Endothelial cell of umbilical vein (primary cell): ENCODE results near the gene TKTL2. TPM values are rescaled to one million over a fixed set of nuclear protein-coding genes. Genes with fewer than 3 reads are reported as not detected.

Source experiments
- BruUV-seq: library from RNA; stranded (reverse); fragments of 400-500 nt; replicated peaks from 2 replicates; lab custom pipeline; 2021; lab: Mats Ljungman, UMichigan
- CTCF ChIA-PET: fragments of 300-600, 350-600 bp; sonication (Branson Sonifier 250); formaldehyde crosslinking; loops from one replicate; lab custom pipeline; 2021; ENCODE audit warnings: antibody characterized with exemption, inconsistent platforms; lab: Charles Lee
- POLR2A ChIA-PET: fragments of 300-600, 350-600 bp; sonication (Branson Sonifier 250); formaldehyde crosslinking; loops from one replicate; lab custom pipeline; 2021; ENCODE audit warnings: antibody characterized with exemption, inconsistent platforms; lab: Charles Lee
- DNase-seq: peaks from one replicate; pipeline ENCODE4 v3.0.0-alpha.2; 2011; ENCODE audit warnings: low read depth, low spot score
- FAIRE-seq: peaks from 2 replicates; lab custom pipeline; 2011; peaks lifted over from hg19 to GRCh38; lab: Jason Lieb, UNC
- H2AFZ ChIP-seq: 2 replicates; pipeline ENCODE4 v1.6.0; 2012; ENCODE audit warnings: low read depth, low read length, control low read depth, inconsistent platforms
- H3K27ac ChIP-seq: 2 replicates; pipeline ENCODE4 v1.5.1; 2011; ENCODE audit warnings: low read depth, mild to moderate bottlenecking, control low read depth, low read length, moderate library complexity; ENCODE audit not compliant: insufficient read depth
- H3K27me3 ChIP-seq, 2 experiments: 2 replicates each; pipeline versions ENCODE4 v1.6.0 to v1.6.1; 2011; ENCODE audit warnings: low read length in 2 of 2, mixed read lengths in 1 of 2; ENCODE audit not compliant: control insufficient read depth in 2 of 2, insufficient read depth in 2 of 2
- H3K36me3 ChIP-seq, 2 experiments: 2 replicates in 1 of 2; 3 replicates in 1 of 2; pipeline ENCODE4 v1.5.1; 2011; ENCODE audit warnings: low read length in 2 of 2, mild to moderate bottlenecking in 1 of 2, moderate library complexity in 1 of 2; ENCODE audit not compliant: control insufficient read depth in 2 of 2, insufficient read depth in 2 of 2; ENCODE audit errors: extremely low read depth in 1 of 2
- H3K4me1 ChIP-seq: 3 replicates; pipeline ENCODE4 v1.5.1; 2011; ENCODE audit warnings: mild to moderate bottlenecking, low read length; ENCODE audit not compliant: control insufficient read depth, insufficient read depth; ENCODE audit errors: extremely low read depth
- H3K4me2 ChIP-seq: 2 replicates; pipeline ENCODE4 v1.6.1; 2011; ENCODE audit warnings: low read length, control low read depth, mixed read lengths; ENCODE audit not compliant: insufficient read depth
- H3K4me3 ChIP-seq, 3 experiments: fragments of 200-600 bp in 1 of 3; sonication (generic), shearing (Covaris generic) in 1 of 3; replicated peaks in 1 of 3; 2 replicates each; pipeline ENCODE4 v1.5.1; 2011 to 2016; ENCODE audit warnings: control low read depth in 3 of 3, low read length in 3 of 3, mild to moderate bottlenecking in 2 of 3, inconsistent platforms in 1 of 3, low read depth in 1 of 3, moderate library complexity in 1 of 3; ENCODE audit not compliant: insufficient read depth in 1 of 3
- H3K79me2 ChIP-seq: 2 replicates; pipeline ENCODE4 v1.6.0; 2012; ENCODE audit warnings: low read length, inconsistent platforms; ENCODE audit not compliant: control insufficient read depth, insufficient read depth
- H3K9ac ChIP-seq: replicated peaks from 2 replicates; pipeline ENCODE3; 2011; ENCODE audit warnings: low read length, control low read depth; ENCODE audit not compliant: insufficient read depth; ENCODE audit errors: extremely low read depth
- H3K9me1 ChIP-seq: replicated peaks from 3 replicates; pipeline ENCODE4 v1.6.0; 2011; ENCODE audit warnings: mild to moderate bottlenecking, low read length; ENCODE audit not compliant: control insufficient read depth, insufficient read depth; ENCODE audit errors: extremely low read depth
- H3K9me3 ChIP-seq: replicated peaks from 2 replicates; pipeline ENCODE4 v1.5.1; 2012; ENCODE audit warnings: low read length, inconsistent platforms; ENCODE audit not compliant: control insufficient read depth, insufficient read depth
- H4K20me1 ChIP-seq: replicated peaks from 2 replicates; pipeline ENCODE3; 2011; ENCODE audit warnings: mild to moderate bottlenecking, low read length; ENCODE audit not compliant: control insufficient read depth, insufficient read depth; ENCODE audit errors: extremely low read depth
- CTCF ChIP-seq, 2 donors: IDR thresholded peaks; 1 replicate in 1 of 2; 2 replicates in 1 of 2; pipeline ENCODE4 v1.5.1; 2011; ENCODE audit warnings: low read length in 2 of 2, mild to moderate bottlenecking in 2 of 2, moderate library complexity in 2 of 2, control low read depth in 1 of 2, inconsistent platforms in 1 of 2, low read depth in 1 of 2; ENCODE audit not compliant: insufficient read depth in 1 of 2; ENCODE audit errors: extremely low read depth in 1 of 2
- EZH2 ChIP-seq: IDR thresholded peaks from 2 replicates; pipeline ENCODE4 v1.6.1; 2012; ENCODE audit warnings: borderline replicate concordance, low read depth, mild to moderate bottlenecking, moderate library complexity, low read length, inconsistent platforms; ENCODE audit not compliant: severe bottlenecking
- FOS ChIP-seq: IDR thresholded peaks from 2 replicates; pipeline ENCODE4 v1.6.1; 2011; ENCODE audit warnings: mild to moderate bottlenecking, low read length, moderate library complexity, borderline replicate concordance; ENCODE audit not compliant: insufficient read depth
- GATA2 ChIP-seq: IDR thresholded peaks from 2 replicates; pipeline ENCODE4 v1.7.0; 2011; ENCODE audit warnings: low read depth, mild to moderate bottlenecking, moderate library complexity, mixed read lengths, low read length; ENCODE audit not compliant: insufficient read length, insufficient read depth
- JUN ChIP-seq: IDR thresholded peaks from 2 replicates; pipeline ENCODE4 v1.6.1; 2011; ENCODE audit warnings: borderline replicate concordance, low read depth; ENCODE audit not compliant: insufficient read length, insufficient read depth
- MAX ChIP-seq: IDR thresholded peaks from 2 replicates; pipeline ENCODE4 v1.6.1; 2011; ENCODE audit not compliant: insufficient read depth, insufficient read length
- MYC ChIP-seq: IDR thresholded peaks from one replicate; pipeline ENCODE4 v1.6.1; 2011; ENCODE audit warnings: mild to moderate bottlenecking, low read depth, low read length
- POLR2A ChIP-seq: IDR thresholded peaks from 2 replicates; pipeline ENCODE4 v1.6.1; 2012; ENCODE audit warnings: low read depth, mild to moderate bottlenecking, control low read depth, low read length
- POLR2AphosphoS5 ChIP-seq: IDR thresholded peaks from 2 replicates; pipeline ENCODE4 v1.6.1; 2012; ENCODE audit warnings: low read depth, mild to moderate bottlenecking, control low read depth, low read length, moderate library complexity; ENCODE audit not compliant: insufficient read depth
- dilution Hi-C: fragments of 300-500 bp; cut with MboI; formaldehyde crosslinking; loops from one replicate; pipeline ENCODE4 v1.15.0; 2019; ENCODE audit warnings: low sequenced_read_pairs; ENCODE audit not compliant: extremely low pct_ligation_motif_present
- intact Hi-C: fragments of 100-400 bp; cut with micrococcal nuclease; formaldehyde crosslinking; loops from one replicate; pipeline ENCODE4 v1.10.0; 2022
- polyA plus RNA-seq, 4 experiments: library from polyadenylated mRNA; depleted of rRNA in 3 of 4; stranded (reverse) in 3 of 4; unstranded in 1 of 4; fragments of >200 nt; gene quantifications; 2 replicates each; pipeline versions ENCODE4 v1.2.1 to v1.2.3, GENCODE V29; 2011 to 2012; ENCODE audit warnings: missing spikeins in 1 of 4
- total RNA-seq: library from RNA; stranded (reverse); gene quantifications from 2 replicates; pipeline ENCODE4 v1.2.3, GENCODE V29; 2021

Gene TKTL2
- total and polyA plus RNA-seq, 2 donors (not counting 3 experiments of a cell fraction or from before 2014, with no cell fraction given): not detected

- Histone ChIP-seq H3K27me3 (no peaks in the 10 kb centered on the region), H3K9me1 (no peaks in the 10 kb centered on the region), H4K20me1 (peaks cover 11% of the 10 kb centered on the region), H3K9me3 (no peaks in the 10 kb centered on the region), H3K4me3 (no peak overlapping the region), H3K4me2 (no peak overlapping the region), H3K27ac (no peak overlapping the region), H2AFZ (no peak overlapping the region), H3K9ac (no peak overlapping the region), H3K36me3 (no peaks in the 10 kb centered on the region), H3K79me2 (peaks cover 100% of the 10 kb centered on the region), H3K4me1 (peaks cover 18% of the 10 kb centered on the region)
- intact Hi-C loops (no loop called here), dilution Hi-C loops (no loop called here)
- ChIA-PET CTCF (interaction anchor here (1.5 to 1.8 kb wide), 2 partner anchors 13 to 50 kb away, joined by 6 to 7 read pairs; no protein-coding TSS in a partner anchor), POLR2A (no interaction called here)
- DNase-seq (no peak), FAIRE-seq (no peak)
- no TSS peak for BruUV-seq
- TF ChIP-seq CTCF (IDR thresholded peaks at IDR 0.05; ENCODE audit: extremely low read depth in 1 of 2, insufficient read depth in 1 of 2, low read depth in 1 of 2, low read length in 2 of 2): no peak
Observed at GRCh38 chr4:163500586-163500985, 27.0 kb upstream of the TKTL2 start.

- Histone ChIP-seq H3K79me2 (peaks cover 64% of the 10 kb centered on the region), H3K9me1 (no peaks in the 10 kb centered on the region), H2AFZ (no peak overlapping the region), H3K4me2 (peak overlapping the region; percentile 99), H3K9me3 (no peaks in the 10 kb centered on the region), H3K27ac (peak overlapping the region; percentile 87), H3K4me1 (peaks cover 23% of the 10 kb centered on the region), H3K9ac (peak overlapping the region; percentile 97), H3K27me3 (no peaks in the 10 kb centered on the region), H4K20me1 (peaks cover under 1% of the 10 kb centered on the region), H3K36me3 (no peaks in the 10 kb centered on the region), H3K4me3 (peak overlapping the region; percentile 13 to 93 (median 90))
- intact Hi-C loops: loop anchor here (2.0 to 10.0 kb wide), 3 partner anchors 15 to 381 kb away; no protein-coding TSS in a partner anchor
- no TSS peak for BruUV-seq
- FAIRE-seq (no peak), DNase-seq (peak; percentile 23)
- ChIA-PET POLR2A (no interaction called here), CTCF (interaction anchor here (1.2 kb wide), 1 partner anchor 29 kb away, joined by 3 read pairs; no protein-coding TSS in a partner anchor)
- dilution Hi-C loops: no loop called here
- TF ChIP-seq FOS: no peak
- no peak for TF ChIP-seq GATA2
- TF ChIP-seq EZH2: no peak
- TF ChIP-seq MYC: no peak
- no peak for TF ChIP-seq MAX
- no peak for TF ChIP-seq JUN
- no peak for TF ChIP-seq CTCF (IDR thresholded peaks at IDR 0.05; ENCODE audit: extremely low read depth in 1 of 2, insufficient read depth in 1 of 2, low read depth in 1 of 2, low read length in 2 of 2)
- TF ChIP-seq POLR2A: no peak
- TF ChIP-seq POLR2AphosphoS5: no peak
Observed at GRCh38 chr4:163495900-163496299, 22.3 kb upstream of the TKTL2 start.
